Endothelial cell of umbilical vein (primary cell): Measurements from ENCODE around the gene ATP8A1. TPM values are rescaled to one million over a fixed set of nuclear protein-coding genes. Genes with fewer than 3 reads are reported as not detected.

ENCODE experiments used
- BruUV-seq: library from RNA; stranded (reverse); fragments of 400-500 nt; replicated peaks from 2 replicates; lab custom pipeline; 2021; lab: Mats Ljungman, UMichigan
- CTCF ChIA-PET: fragments of 300-600, 350-600 bp; sonication (Branson Sonifier 250); formaldehyde crosslinking; loops from one replicate; lab custom pipeline; 2021; ENCODE audit warnings: antibody characterized with exemption, inconsistent platforms; lab: Charles Lee
- POLR2A ChIA-PET: fragments of 300-600, 350-600 bp; sonication (Branson Sonifier 250); formaldehyde crosslinking; loops from one replicate; lab custom pipeline; 2021; ENCODE audit warnings: antibody characterized with exemption, inconsistent platforms; lab: Charles Lee
- DNase-seq: peaks from one replicate; pipeline ENCODE4 v3.0.0-alpha.2; 2011; ENCODE audit warnings: low read depth, low spot score
- FAIRE-seq: peaks from 2 replicates; lab custom pipeline; 2011; peaks lifted over from hg19 to GRCh38; lab: Jason Lieb, UNC
- H2AFZ ChIP-seq: 2 replicates; pipeline ENCODE4 v1.6.0; 2012; ENCODE audit warnings: low read depth, low read length, control low read depth, inconsistent platforms
- H3K27ac ChIP-seq: 2 replicates; pipeline ENCODE4 v1.5.1; 2011; ENCODE audit warnings: low read depth, mild to moderate bottlenecking, control low read depth, low read length, moderate library complexity; ENCODE audit not compliant: insufficient read depth
- H3K27me3 ChIP-seq, 2 experiments: 2 replicates each; pipeline versions ENCODE4 v1.6.0 to v1.6.1; 2011; ENCODE audit warnings: low read length in 2 of 2, mixed read lengths in 1 of 2; ENCODE audit not compliant: control insufficient read depth in 2 of 2, insufficient read depth in 2 of 2
- H3K36me3 ChIP-seq, 2 experiments: 2 replicates in 1 of 2; 3 replicates in 1 of 2; pipeline ENCODE4 v1.5.1; 2011; ENCODE audit warnings: low read length in 2 of 2, mild to moderate bottlenecking in 1 of 2, moderate library complexity in 1 of 2; ENCODE audit not compliant: control insufficient read depth in 2 of 2, insufficient read depth in 2 of 2; ENCODE audit errors: extremely low read depth in 1 of 2
- H3K4me1 ChIP-seq: 3 replicates; pipeline ENCODE4 v1.5.1; 2011; ENCODE audit warnings: mild to moderate bottlenecking, low read length; ENCODE audit not compliant: control insufficient read depth, insufficient read depth; ENCODE audit errors: extremely low read depth
- H3K4me2 ChIP-seq: 2 replicates; pipeline ENCODE4 v1.6.1; 2011; ENCODE audit warnings: low read length, control low read depth, mixed read lengths; ENCODE audit not compliant: insufficient read depth
- H3K4me3 ChIP-seq, 3 experiments: fragments of 200-600 bp in 1 of 3; sonication (generic), shearing (Covaris generic) in 1 of 3; replicated peaks in 1 of 3; 2 replicates each; pipeline ENCODE4 v1.5.1; 2011 to 2016; ENCODE audit warnings: control low read depth in 3 of 3, low read length in 3 of 3, mild to moderate bottlenecking in 2 of 3, inconsistent platforms in 1 of 3, low read depth in 1 of 3, moderate library complexity in 1 of 3; ENCODE audit not compliant: insufficient read depth in 1 of 3
- H3K79me2 ChIP-seq: 2 replicates; pipeline ENCODE4 v1.6.0; 2012; ENCODE audit warnings: low read length, inconsistent platforms; ENCODE audit not compliant: control insufficient read depth, insufficient read depth
- H3K9ac ChIP-seq: replicated peaks from 2 replicates; pipeline ENCODE3; 2011; ENCODE audit warnings: low read length, control low read depth; ENCODE audit not compliant: insufficient read depth; ENCODE audit errors: extremely low read depth
- H3K9me1 ChIP-seq: replicated peaks from 3 replicates; pipeline ENCODE4 v1.6.0; 2011; ENCODE audit warnings: mild to moderate bottlenecking, low read length; ENCODE audit not compliant: control insufficient read depth, insufficient read depth; ENCODE audit errors: extremely low read depth
- H3K9me3 ChIP-seq: replicated peaks from 2 replicates; pipeline ENCODE4 v1.5.1; 2012; ENCODE audit warnings: low read length, inconsistent platforms; ENCODE audit not compliant: control insufficient read depth, insufficient read depth
- H4K20me1 ChIP-seq: replicated peaks from 2 replicates; pipeline ENCODE3; 2011; ENCODE audit warnings: mild to moderate bottlenecking, low read length; ENCODE audit not compliant: control insufficient read depth, insufficient read depth; ENCODE audit errors: extremely low read depth
- CTCF ChIP-seq, 2 donors: IDR thresholded peaks; 1 replicate in 1 of 2; 2 replicates in 1 of 2; pipeline ENCODE4 v1.5.1; 2011; ENCODE audit warnings: low read length in 2 of 2, mild to moderate bottlenecking in 2 of 2, moderate library complexity in 2 of 2, control low read depth in 1 of 2, inconsistent platforms in 1 of 2, low read depth in 1 of 2; ENCODE audit not compliant: insufficient read depth in 1 of 2; ENCODE audit errors: extremely low read depth in 1 of 2
- EZH2 ChIP-seq: IDR thresholded peaks from 2 replicates; pipeline ENCODE4 v1.6.1; 2012; ENCODE audit warnings: borderline replicate concordance, low read depth, mild to moderate bottlenecking, moderate library complexity, low read length, inconsistent platforms; ENCODE audit not compliant: severe bottlenecking
- FOS ChIP-seq: IDR thresholded peaks from 2 replicates; pipeline ENCODE4 v1.6.1; 2011; ENCODE audit warnings: mild to moderate bottlenecking, low read length, moderate library complexity, borderline replicate concordance; ENCODE audit not compliant: insufficient read depth
- GATA2 ChIP-seq: IDR thresholded peaks from 2 replicates; pipeline ENCODE4 v1.7.0; 2011; ENCODE audit warnings: low read depth, mild to moderate bottlenecking, moderate library complexity, mixed read lengths, low read length; ENCODE audit not compliant: insufficient read length, insufficient read depth
- JUN ChIP-seq: IDR thresholded peaks from 2 replicates; pipeline ENCODE4 v1.6.1; 2011; ENCODE audit warnings: borderline replicate concordance, low read depth; ENCODE audit not compliant: insufficient read length, insufficient read depth
- MAX ChIP-seq: IDR thresholded peaks from 2 replicates; pipeline ENCODE4 v1.6.1; 2011; ENCODE audit not compliant: insufficient read depth, insufficient read length
- MYC ChIP-seq: IDR thresholded peaks from one replicate; pipeline ENCODE4 v1.6.1; 2011; ENCODE audit warnings: mild to moderate bottlenecking, low read depth, low read length
- POLR2A ChIP-seq: IDR thresholded peaks from 2 replicates; pipeline ENCODE4 v1.6.1; 2012; ENCODE audit warnings: low read depth, mild to moderate bottlenecking, control low read depth, low read length
- POLR2AphosphoS5 ChIP-seq: IDR thresholded peaks from 2 replicates; pipeline ENCODE4 v1.6.1; 2012; ENCODE audit warnings: low read depth, mild to moderate bottlenecking, control low read depth, low read length, moderate library complexity; ENCODE audit not compliant: insufficient read depth
- dilution Hi-C: fragments of 300-500 bp; cut with MboI; formaldehyde crosslinking; loops from one replicate; pipeline ENCODE4 v1.15.0; 2019; ENCODE audit warnings: low sequenced_read_pairs; ENCODE audit not compliant: extremely low pct_ligation_motif_present
- intact Hi-C: fragments of 100-400 bp; cut with micrococcal nuclease; formaldehyde crosslinking; loops from one replicate; pipeline ENCODE4 v1.10.0; 2022
- polyA plus RNA-seq, 4 experiments: library from polyadenylated mRNA; depleted of rRNA in 3 of 4; stranded (reverse) in 3 of 4; unstranded in 1 of 4; fragments of >200 nt; gene quantifications; 2 replicates each; pipeline versions ENCODE4 v1.2.1 to v1.2.3, GENCODE V29; 2011 to 2012; ENCODE audit warnings: missing spikeins in 1 of 4
- total RNA-seq: library from RNA; stranded (reverse); gene quantifications from 2 replicates; pipeline ENCODE4 v1.2.3, GENCODE V29; 2021

ATP8A1 gene
- total and polyA plus RNA-seq, 2 donors (not counting 3 experiments of a cell fraction or from before 2014, with no cell fraction given): 0.97 to 11.5 TPM

GRCh38 chr4:42658261-42658660 lies 1.4 kb upstream of the ATP8A1 start:
- Histone ChIP-seq H3K79me2 (no peaks in the 10 kb centered on the region), H3K4me1 (peaks cover 20% of the 10 kb centered on the region), H4K20me1 (no peaks in the 10 kb centered on the region), H3K27me3 (peaks cover 2 to 23% of the 10 kb centered on the region in 2 experiments), H3K4me2 (no peak overlapping the region), H3K36me3 (no peaks in the 10 kb centered on the region), H3K9me3 (no peaks in the 10 kb centered on the region), H2AFZ (no peak overlapping the region), H3K9ac (no peak overlapping the region), H3K4me3 (no peak overlapping the region), H3K9me1 (no peaks in the 10 kb centered on the region), H3K27ac (no peak overlapping the region)
- DNase-seq: no peak
- BruUV-seq: no TSS peak
- no peak for TF ChIP-seq MYC
- no peak for TF ChIP-seq CTCF (IDR thresholded peaks at IDR 0.05; ENCODE audit: extremely low read depth in 1 of 2, insufficient read depth in 1 of 2, low read depth in 1 of 2, low read length in 2 of 2)
- TF ChIP-seq JUN: no peak
- TF ChIP-seq POLR2A: no peak
- TF ChIP-seq FOS: no peak
- no peak for TF ChIP-seq EZH2
- TF ChIP-seq MAX: no peak
- no peak for TF ChIP-seq POLR2AphosphoS5
- no peak for TF ChIP-seq GATA2
- FAIRE-seq: no peak
- CTCF ChIA-PET: interaction anchor here (2.9 to 3.4 kb wide), 2 partner anchors 11 to 90 kb away, joined by 10 to 30 read pairs; no protein-coding TSS in a partner anchor
- POLR2A ChIA-PET: no interaction called here
- dilution Hi-C loops (no loop called here), intact Hi-C loops (loop anchor here (5.0 kb wide), 2 partner anchors 261 to 316 kb away; partner anchors contain the start of gene SHISA3)
